Adrenal gland (tissue), 5 donors: ENCODE data around the gene TWIST2.

Experiments
- POLR2A ChIP-seq, 2 donors: fragments of 450-650 bp; IDR thresholded peaks; one replicate each; pipeline ENCODE4 v1.6.1; 2017; ENCODE audit warnings: antibody characterized with exemption in 2 of 2, mild to moderate bottlenecking in 2 of 2, moderate library complexity in 1 of 2
- TF ChIP-seq, protein P1 (sequence below), 6 experiments: fragments of 450-650 bp in 4 of 6; fragments of 200-600 bp in 2 of 6; sonication (generic) in 1 of 6; IDR thresholded peaks; 1 replicate in 5 of 6; 2 replicates in 1 of 6; pipeline versions ENCODE4 v1.5.1 to v1.8.0; 2016 to 2021; ENCODE audit warnings: antibody characterized with exemption in 6 of 6, mild to moderate bottlenecking in 2 of 6, moderate library complexity in 1 of 6
- donor health status: DM: no; HTN: no; CAD: no.

DNA sequence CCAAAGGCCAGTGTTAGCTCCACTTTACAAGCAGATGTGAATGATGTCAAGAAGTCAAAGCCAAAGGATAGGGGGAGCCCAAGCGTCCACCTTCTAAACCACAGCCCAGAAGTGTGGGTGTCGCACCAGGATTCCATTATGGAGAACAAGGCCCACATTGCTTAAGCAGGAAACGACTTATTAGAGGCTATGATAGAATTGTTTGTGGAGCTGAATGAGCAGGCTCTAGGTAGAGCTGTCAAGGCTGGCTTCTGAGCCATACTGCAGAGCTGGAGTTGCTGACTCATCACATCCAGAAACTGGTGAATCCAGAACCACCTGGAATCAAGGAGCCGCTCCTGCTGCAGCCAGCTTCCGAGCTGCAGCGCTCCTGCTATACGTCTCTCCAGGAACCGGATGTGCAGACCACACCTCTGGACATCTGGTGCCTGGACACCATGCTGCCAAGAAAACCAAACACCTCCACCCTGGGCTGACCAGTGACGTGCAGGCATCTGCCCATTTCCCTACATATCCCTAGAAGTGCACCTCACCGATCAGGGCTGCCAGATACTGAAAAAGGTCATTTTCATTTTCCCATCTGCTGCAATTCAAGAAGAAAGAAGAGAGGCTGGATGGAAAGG, 6.2 kb upstream of the TWIST2 start:
- TF ChIP-seq, protein P1, sequence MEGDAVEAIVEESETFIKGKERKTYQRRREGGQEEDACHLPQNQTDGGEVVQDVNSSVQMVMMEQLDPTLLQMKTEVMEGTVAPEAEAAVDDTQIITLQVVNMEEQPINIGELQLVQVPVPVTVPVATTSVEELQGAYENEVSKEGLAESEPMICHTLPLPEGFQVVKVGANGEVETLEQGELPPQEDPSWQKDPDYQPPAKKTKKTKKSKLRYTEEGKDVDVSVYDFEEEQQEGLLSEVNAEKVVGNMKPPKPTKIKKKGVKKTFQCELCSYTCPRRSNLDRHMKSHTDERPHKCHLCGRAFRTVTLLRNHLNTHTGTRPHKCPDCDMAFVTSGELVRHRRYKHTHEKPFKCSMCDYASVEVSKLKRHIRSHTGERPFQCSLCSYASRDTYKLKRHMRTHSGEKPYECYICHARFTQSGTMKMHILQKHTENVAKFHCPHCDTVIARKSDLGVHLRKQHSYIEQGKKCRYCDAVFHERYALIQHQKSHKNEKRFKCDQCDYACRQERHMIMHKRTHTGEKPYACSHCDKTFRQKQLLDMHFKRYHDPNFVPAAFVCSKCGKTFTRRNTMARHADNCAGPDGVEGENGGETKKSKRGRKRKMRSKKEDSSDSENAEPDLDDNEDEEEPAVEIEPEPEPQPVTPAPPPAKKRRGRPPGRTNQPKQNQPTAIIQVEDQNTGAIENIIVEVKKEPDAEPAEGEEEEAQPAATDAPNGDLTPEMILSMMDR (IDR thresholded peaks at IDR 0.05): no peak
- no peak for TF ChIP-seq POLR2A (IDR thresholded peaks at IDR 0.05)
